ENCODE data around the gene EPHA10.
"Not testable (repeated sequence)": the region's sequence is repeated elsewhere in the genome, so short reads cannot be mapped to it uniquely, and the experiment has no call there.

Gene EPHA10

GRCh38 chr1:37764888-37765441 lies at the start of gene EPHA10:
EPHA10 (minus strand) TSS chr1:37765120; CDS start chr1:37765066, 54 bp downstream.
- DNase-seq: peak; percentile 75

- DNase-seq: no peak
Measured at GRCh38 chr1:37814252-37814651, 49.3 kb upstream of the EPHA10 start.

- no peak for DNase-seq
Measured at GRCh38 chr1:37813529-37814145, 48.7 kb upstream of the EPHA10 start.

- DNase-seq: peak; percentile 68
Measured at GRCh38 chr1:37811027-37811655, 46.2 kb upstream of the EPHA10 start.

GRCh38 chr1:37809942-37810341 lies 45.0 kb upstream of the EPHA10 start:
- no peak for DNase-seq

- peak; percentile 74 for DNase-seq
Measured at GRCh38 chr1:37808369-37809319, 43.7 kb upstream of the EPHA10 start.

- DNase-seq: peak; percentile 91
Measured at GRCh38 chr1:37807555-37808368, 42.8 kb upstream of the EPHA10 start, which contains the start of the genes C1orf122 and YRDC. C1orf122 (plus strand) TSS chr1:37807790; CDS start chr1:37808405, 615 bp downstream. YRDC (minus strand) TSS chr1:37808208; CDS start chr1:37808180, 28 bp downstream.

- no peak for DNase-seq
Measured at GRCh38 chr1:37807220-37807554, 42.3 kb upstream of the EPHA10 start.

- no peak for DNase-seq
Measured at GRCh38 chr1:37802439-37802838, 37.5 kb upstream of the EPHA10 start.

- DNase-seq: no peak
Measured at GRCh38 chr1:37797750-37798345, 32.9 kb upstream of the EPHA10 start.

GRCh38 chr1:37795340-37796125 lies 30.6 kb upstream of the EPHA10 start:
- peak; percentile 43 for DNase-seq

- peak; percentile 7 for DNase-seq
Measured at GRCh38 chr1:37794372-37795339, 29.7 kb upstream of the EPHA10 start.

GRCh38 chr1:37793773-37794371 lies 29.0 kb upstream of the EPHA10 start, which contains the start of gene MANEAL:
MANEAL (plus strand) TSS chr1:37793847; CDS start chr1:37794183, 336 bp downstream.
- peak; percentile 62 for DNase-seq

- DNase-seq: no peak
Measured at GRCh38 chr1:37792943-37793686, 28.2 kb upstream of the EPHA10 start.

- no peak for DNase-seq
Measured at GRCh38 chr1:37782491-37782890, 17.6 kb upstream of the EPHA10 start.

- no peak for DNase-seq
Measured at GRCh38 chr1:37778654-37779053, 13.7 kb upstream of the EPHA10 start.

GRCh38 chr1:37776946-37777516 lies 12.1 kb upstream of the EPHA10 start:
- no peak for DNase-seq

GRCh38 chr1:37771440-37771839 lies 6.5 kb upstream of the EPHA10 start:
- DNase-seq: not testable (repeated sequence)
